ENCODE measurements around the gene SLIRP. TPM values are rescaled to one million over a fixed set of nuclear protein-coding genes. Genes with fewer than 3 reads are reported as not detected.

Gene SLIRP
- total RNA-seq, 4 donors from 2014 or later = 40.4 to 162 (median 107) TPM

GRCh38 chr14:77761205-77761931 is 53.5 kb downstream of the SLIRP start:
- peak overlapping the region; percentile 84 to 93 (median 86) for H3K27ac ChIP-seq
- H3K4me1 ChIP-seq = peaks cover 0 to 15% (median 10%) of the 10 kb centered on the region in 4 donors
- no peaks in the 10 kb centered on the region for H3K9me3 ChIP-seq
- peak overlapping the region; percentile 66 to 89 (median 72) for H3K4me3 ChIP-seq
- H3K36me3 ChIP-seq = no peaks in the 10 kb centered on the region
- TF ChIP-seq CTCF (IDR thresholded peaks at IDR 0.05) = peak in 1 of 6 experiments; percentile 2
- no peak for TF ChIP-seq POLR2A (IDR thresholded peaks at IDR 0.05)
- H3K27me3 ChIP-seq = no peaks in the 10 kb centered on the region
- peak in 1 of 3 donors; percentile 53 for DNase-seq

GRCh38 chr14:77763316-77763715 is 55.4 kb downstream of the SLIRP start:
- Histone ChIP-seq H3K27ac (no peak overlapping the region), H3K36me3 (no peaks in the 10 kb centered on the region), H3K4me1 (peaks cover 0 to 15% (median 10%) of the 10 kb centered on the region in 4 donors), H3K9me3 (no peaks in the 10 kb centered on the region), H3K4me3 (no peak overlapping the region), H3K27me3 (no peaks in the 10 kb centered on the region)
- no peak for DNase-seq
- TF ChIP-seq CTCF (IDR thresholded peaks at IDR 0.05) (no peak), POLR2A (IDR thresholded peaks at IDR 0.05) (no peak)

- H3K4me3 ChIP-seq = no peak overlapping the region
- no peaks in the 10 kb centered on the region for H3K36me3 ChIP-seq
- no peaks in the 10 kb centered on the region for H3K9me3 ChIP-seq
- H3K27me3 ChIP-seq = no peaks in the 10 kb centered on the region
- H3K4me1 ChIP-seq = peaks cover 0 to 12% (median 10%) of the 10 kb centered on the region in 4 donors
- TF ChIP-seq CTCF (IDR thresholded peaks at IDR 0.05) (no peak), POLR2A (IDR thresholded peaks at IDR 0.05) (no peak)
- no peak for DNase-seq
- no peak overlapping the region for H3K27ac ChIP-seq
Measured at GRCh38 chr14:77763978-77764377, 56.1 kb downstream of the SLIRP start.

Other genes starting within 250 kb of the SLIRP start
- gene ISM2, start 209.3 kb upstream of the SLIRP start, total RNA-seq = not detected
- 10 to 100 TPM; 21.6 to 35.5 (median 29.8) TPM for gene SPTLC2, start 91.5 kb upstream of the SLIRP start, total RNA-seq
- 10 to 100 TPM; 12.6 to 15.4 (median 14.2) TPM for gene ALKBH1, start 80 bp upstream of the SLIRP start, total RNA-seq
- gene SNW1, start 53.1 kb downstream of the SLIRP start, total RNA-seq = 10 to 100 TPM; 31.7 to 99.9 (median 44.9) TPM
- 10 to 100 TPM; 10.7 to 33.0 (median 18.9) TPM for gene ADCK1, start 92.0 kb downstream of the SLIRP start, total RNA-seq

All from Peyer's patch (tissue), 4 donors.